ENCODE data around the gene PCMT1. TPM values are rescaled to one million over a fixed set of nuclear protein-coding genes. Genes with fewer than 3 reads are reported as not detected.
A peak's percentile ranks its signal among the peaks of the same experiment; 100 is the strongest.

PCMT1 gene
- total and polyA plus RNA-seq, 9 of the 15 experiments (the other 6 are each of a cell fraction or from before 2014, with no cell fraction given) = 217 to 541 (median 327) TPM

DNA sequence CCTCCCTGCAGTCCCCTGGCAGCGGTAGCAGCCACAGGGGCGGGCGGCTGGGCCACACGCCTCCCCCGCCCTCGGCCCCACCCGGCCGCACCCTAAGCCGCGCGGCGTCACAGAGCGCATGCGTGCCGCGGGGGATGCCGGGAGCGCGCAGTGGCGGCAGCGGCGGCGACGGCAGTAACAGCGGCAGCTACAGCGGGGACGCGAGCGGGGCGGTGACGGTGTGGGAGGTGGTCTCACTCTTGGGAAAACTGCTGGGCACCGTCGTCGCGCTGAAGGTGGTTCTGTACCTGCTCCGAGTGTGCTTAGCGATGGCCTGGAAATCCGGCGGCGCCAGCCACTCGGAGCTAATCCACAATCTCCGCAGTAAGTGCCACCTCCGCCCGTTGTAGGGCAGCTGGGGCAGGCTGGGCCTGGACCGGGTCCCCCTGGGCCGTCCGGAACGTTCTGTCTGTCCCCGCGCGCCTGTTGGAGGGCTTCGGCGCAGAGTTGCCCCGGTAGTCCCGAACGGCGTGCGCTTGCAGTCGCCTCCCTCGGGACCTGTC, at the start of gene PCMT1 (continued):
- TF ChIP-seq, protein P1, sequence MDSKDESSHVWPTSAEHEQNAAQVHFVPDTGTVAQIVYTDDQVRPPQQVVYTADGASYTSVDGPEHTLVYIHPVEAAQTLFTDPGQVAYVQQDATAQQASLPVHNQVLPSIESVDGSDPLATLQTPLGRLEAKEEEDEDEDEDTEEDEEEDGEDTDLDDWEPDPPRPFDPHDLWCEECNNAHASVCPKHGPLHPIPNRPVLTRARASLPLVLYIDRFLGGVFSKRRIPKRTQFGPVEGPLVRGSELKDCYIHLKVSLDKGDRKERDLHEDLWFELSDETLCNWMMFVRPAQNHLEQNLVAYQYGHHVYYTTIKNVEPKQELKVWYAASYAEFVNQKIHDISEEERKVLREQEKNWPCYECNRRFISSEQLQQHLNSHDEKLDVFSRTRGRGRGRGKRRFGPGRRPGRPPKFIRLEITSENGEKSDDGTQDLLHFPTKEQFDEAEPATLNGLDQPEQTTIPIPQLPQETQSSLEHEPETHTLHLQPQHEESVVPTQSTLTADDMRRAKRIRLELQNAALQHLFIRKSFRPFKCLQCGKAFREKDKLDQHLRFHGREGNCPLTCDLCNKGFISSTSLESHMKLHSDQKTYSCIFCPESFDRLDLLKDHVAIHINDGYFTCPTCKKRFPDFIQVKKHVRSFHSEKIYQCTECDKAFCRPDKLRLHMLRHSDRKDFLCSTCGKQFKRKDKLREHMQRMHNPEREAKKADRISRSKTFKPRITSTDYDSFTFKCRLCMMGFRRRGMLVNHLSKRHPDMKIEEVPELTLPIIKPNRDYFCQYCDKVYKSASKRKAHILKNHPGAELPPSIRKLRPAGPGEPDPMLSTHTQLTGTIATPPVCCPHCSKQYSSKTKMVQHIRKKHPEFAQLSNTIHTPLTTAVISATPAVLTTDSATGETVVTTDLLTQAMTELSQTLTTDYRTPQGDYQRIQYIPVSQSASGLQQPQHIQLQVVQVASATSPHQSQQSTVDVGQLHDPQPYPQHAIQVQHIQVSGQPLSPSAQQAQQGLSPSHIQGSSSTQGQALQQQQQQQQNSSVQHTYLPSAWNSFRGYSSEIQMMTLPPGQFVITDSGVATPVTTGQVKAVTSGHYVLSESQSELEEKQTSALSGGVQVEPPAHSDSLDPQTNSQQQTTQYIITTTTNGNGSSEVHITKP (IDR thresholded peaks at IDR 0.05; ENCODE audit: partially characterized antibody) = peak; percentile 9
- TF ChIP-seq KDM5B (IDR thresholded peaks at IDR 0.05; ENCODE audit: insufficient replicate concordance, low read depth, low read length) = peak; percentile 82
- TF ChIP-seq, protein P2, sequence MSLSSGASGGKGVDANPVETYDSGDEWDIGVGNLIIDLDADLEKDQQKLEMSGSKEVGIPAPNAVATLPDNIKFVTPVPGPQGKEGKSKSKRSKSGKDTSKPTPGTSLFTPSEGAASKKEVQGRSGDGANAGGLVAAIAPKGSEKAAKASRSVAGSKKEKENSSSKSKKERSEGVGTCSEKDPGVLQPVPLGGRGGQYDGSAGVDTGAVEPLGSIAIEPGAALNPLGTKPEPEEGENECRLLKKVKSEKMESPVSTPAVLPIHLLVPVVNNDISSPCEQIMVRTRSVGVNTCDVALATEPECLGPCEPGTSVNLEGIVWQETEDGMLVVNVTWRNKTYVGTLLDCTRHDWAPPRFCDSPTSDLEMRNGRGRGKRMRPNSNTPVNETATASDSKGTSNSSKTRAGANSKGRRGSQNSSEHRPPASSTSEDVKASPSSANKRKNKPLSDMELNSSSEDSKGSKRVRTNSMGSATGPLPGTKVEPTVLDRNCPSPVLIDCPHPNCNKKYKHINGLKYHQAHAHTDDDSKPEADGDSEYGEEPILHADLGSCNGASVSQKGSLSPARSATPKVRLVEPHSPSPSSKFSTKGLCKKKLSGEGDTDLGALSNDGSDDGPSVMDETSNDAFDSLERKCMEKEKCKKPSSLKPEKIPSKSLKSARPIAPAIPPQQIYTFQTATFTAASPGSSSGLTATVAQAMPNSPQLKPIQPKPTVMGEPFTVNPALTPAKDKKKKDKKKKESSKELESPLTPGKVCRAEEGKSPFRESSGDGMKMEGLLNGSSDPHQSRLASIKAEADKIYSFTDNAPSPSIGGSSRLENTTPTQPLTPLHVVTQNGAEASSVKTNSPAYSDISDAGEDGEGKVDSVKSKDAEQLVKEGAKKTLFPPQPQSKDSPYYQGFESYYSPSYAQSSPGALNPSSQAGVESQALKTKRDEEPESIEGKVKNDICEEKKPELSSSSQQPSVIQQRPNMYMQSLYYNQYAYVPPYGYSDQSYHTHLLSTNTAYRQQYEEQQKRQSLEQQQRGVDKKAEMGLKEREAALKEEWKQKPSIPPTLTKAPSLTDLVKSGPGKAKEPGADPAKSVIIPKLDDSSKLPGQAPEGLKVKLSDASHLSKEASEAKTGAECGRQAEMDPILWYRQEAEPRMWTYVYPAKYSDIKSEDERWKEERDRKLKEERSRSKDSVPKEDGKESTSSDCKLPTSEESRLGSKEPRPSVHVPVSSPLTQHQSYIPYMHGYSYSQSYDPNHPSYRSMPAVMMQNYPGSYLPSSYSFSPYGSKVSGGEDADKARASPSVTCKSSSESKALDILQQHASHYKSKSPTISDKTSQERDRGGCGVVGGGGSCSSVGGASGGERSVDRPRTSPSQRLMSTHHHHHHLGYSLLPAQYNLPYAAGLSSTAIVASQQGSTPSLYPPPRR (CRISPR knock-in tag; IDR thresholded peaks at IDR 0.05; ENCODE audit: borderline replicate concordance) = 0 out of 2 replicates have a peak, but pooled peaks have one; percentile 41
- no peak for TF ChIP-seq ZNF175 (CRISPR knock-in tag; IDR thresholded peaks at IDR 0.05; ENCODE audit: low read depth)
- TF ChIP-seq NRF1 (conservative IDR thresholded peaks at IDR 0.05 in 1 of 2, IDR thresholded peaks at IDR 0.05 in 1 of 2) = peak; percentile 94 to 95
- TF ChIP-seq CBX5 (IDR thresholded peaks at IDR 0.05; ENCODE audit: borderline replicate concordance, low read depth) = no peak; the same call in 1 of the 2 replicates
- no peak for TF ChIP-seq HNRNPLL (IDR thresholded peaks at IDR 0.05; ENCODE audit: low read depth, low read length, poor library complexity, severe bottlenecking)
- no peak; the same call in 1 of the 2 replicates for TF ChIP-seq SMARCC2 (IDR thresholded peaks at IDR 0.05; ENCODE audit: low read depth)
- TF ChIP-seq GABPB2 (CRISPR knock-in tag; conservative IDR thresholded peaks at IDR 0.05) = no peak
- no peak for TF ChIP-seq GTF2E2 (tag; IDR thresholded peaks at IDR 0.05)
- TF ChIP-seq, protein P3, sequence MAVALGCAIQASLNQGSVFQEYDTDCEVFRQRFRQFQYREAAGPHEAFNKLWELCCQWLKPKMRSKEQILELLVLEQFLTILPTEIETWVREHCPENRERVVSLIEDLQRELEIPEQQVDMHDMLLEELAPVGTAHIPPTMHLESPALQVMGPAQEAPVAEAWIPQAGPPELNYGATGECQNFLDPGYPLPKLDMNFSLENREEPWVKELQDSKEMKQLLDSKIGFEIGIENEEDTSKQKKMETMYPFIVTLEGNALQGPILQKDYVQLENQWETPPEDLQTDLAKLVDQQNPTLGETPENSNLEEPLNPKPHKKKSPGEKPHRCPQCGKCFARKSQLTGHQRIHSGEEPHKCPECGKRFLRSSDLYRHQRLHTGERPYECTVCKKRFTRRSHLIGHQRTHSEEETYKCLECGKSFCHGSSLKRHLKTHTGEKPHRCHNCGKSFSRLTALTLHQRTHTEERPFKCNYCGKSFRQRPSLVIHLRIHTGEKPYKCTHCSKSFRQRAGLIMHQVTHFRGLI (CRISPR knock-in tag; IDR thresholded peaks at IDR 0.05) = no peak
- TF ChIP-seq, protein P4, sequence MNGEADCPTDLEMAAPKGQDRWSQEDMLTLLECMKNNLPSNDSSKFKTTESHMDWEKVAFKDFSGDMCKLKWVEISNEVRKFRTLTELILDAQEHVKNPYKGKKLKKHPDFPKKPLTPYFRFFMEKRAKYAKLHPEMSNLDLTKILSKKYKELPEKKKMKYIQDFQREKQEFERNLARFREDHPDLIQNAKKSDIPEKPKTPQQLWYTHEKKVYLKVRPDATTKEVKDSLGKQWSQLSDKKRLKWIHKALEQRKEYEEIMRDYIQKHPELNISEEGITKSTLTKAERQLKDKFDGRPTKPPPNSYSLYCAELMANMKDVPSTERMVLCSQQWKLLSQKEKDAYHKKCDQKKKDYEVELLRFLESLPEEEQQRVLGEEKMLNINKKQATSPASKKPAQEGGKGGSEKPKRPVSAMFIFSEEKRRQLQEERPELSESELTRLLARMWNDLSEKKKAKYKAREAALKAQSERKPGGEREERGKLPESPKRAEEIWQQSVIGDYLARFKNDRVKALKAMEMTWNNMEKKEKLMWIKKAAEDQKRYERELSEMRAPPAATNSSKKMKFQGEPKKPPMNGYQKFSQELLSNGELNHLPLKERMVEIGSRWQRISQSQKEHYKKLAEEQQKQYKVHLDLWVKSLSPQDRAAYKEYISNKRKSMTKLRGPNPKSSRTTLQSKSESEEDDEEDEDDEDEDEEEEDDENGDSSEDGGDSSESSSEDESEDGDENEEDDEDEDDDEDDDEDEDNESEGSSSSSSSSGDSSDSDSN (IDR thresholded peaks at IDR 0.05; ENCODE audit: borderline replicate concordance in 1 of 2, low read depth in 2 of 2, low read length in 2 of 2) = no peak; a peak in 1 of 4 replicates
- TF ChIP-seq CC2D1A (IDR thresholded peaks at IDR 0.05) = no peak
- no peak for TF ChIP-seq LCOR (CRISPR knock-in tag; IDR thresholded peaks at IDR 0.05)
- TF ChIP-seq ZNF707 (CRISPR knock-in tag; conservative IDR thresholded peaks at IDR 0.05) = no peak
